HepG2 (cell line): Measurements from ENCODE around the gene C22orf15. TPM values are rescaled to one million over a fixed set of nuclear protein-coding genes. Genes with fewer than 3 reads are reported as not detected.

Experiments used
- ATF1 ChIP-seq: IDR thresholded peaks from 2 replicates; pipeline ENCODE4 v1.6.1; 2016; ENCODE audit warnings: mild to moderate bottlenecking, control low read depth
- GABPB1 ChIP-seq: IDR thresholded peaks from 2 replicates; pipeline ENCODE4 v1.6.1; 2016; ENCODE audit warnings: mild to moderate bottlenecking, missing genetic modification reagents, moderate library complexity, missing compliant biosample characterization
- KLF13 ChIP-seq: sonication (generic); formaldehyde crosslinking; IDR thresholded peaks from 2 replicates; pipeline ENCODE4 v1.4.0; 2020; ENCODE audit warnings: mild to moderate bottlenecking, missing genetic modification reagents
- MAFF ChIP-seq: IDR thresholded peaks from 2 replicates; pipeline ENCODE4 v1.6.1; 2011; ENCODE audit warnings: low read depth, low read length, improper control_type of control experiment
- NBN ChIP-seq: fragments of 450-650 bp; conservative IDR thresholded peaks from 2 replicates; pipeline ENCODE4 v1.6.1; 2017
- NRL ChIP-seq: sonication (generic); formaldehyde crosslinking; IDR thresholded peaks from 2 replicates; pipeline ENCODE4 v1.5.0; 2020; ENCODE audit warnings: missing genetic modification reagents, mild to moderate bottlenecking, moderate library complexity, borderline replicate concordance
- PATZ1 ChIP-seq: sonication (generic); formaldehyde crosslinking; IDR thresholded peaks from 2 replicates; pipeline ENCODE4 v1.4.0; 2020; ENCODE audit warnings: missing genetic modification reagents
- POLR2A ChIP-seq, 2 experiments: IDR thresholded peaks; 2 replicates each; pipeline ENCODE4 v1.6.1; 2011; ENCODE audit warnings: low read depth in 2 of 2, low read length in 2 of 2, mild to moderate bottlenecking in 1 of 2, moderate library complexity in 1 of 2; ENCODE audit not compliant: insufficient read depth in 1 of 2
- RBM22 ChIP-seq: fragments of 200-400 bp; formaldehyde crosslinking; optimal IDR thresholded peaks from 2 replicates; pipeline ENCODE3; 2017; ENCODE audit warnings: mild to moderate bottlenecking, low read length, moderate library complexity
- RXRB ChIP-seq: IDR thresholded peaks from 2 replicates; pipeline ENCODE4 v1.6.1; 2016; ENCODE audit warnings: borderline replicate concordance, missing genetic modification reagents, missing compliant biosample characterization
- SAP130 ChIP-seq: IDR thresholded peaks from 2 replicates; pipeline ENCODE4 v1.6.1; 2016; ENCODE audit warnings: low read depth
- SMYD3 ChIP-seq: sonication (generic); formaldehyde crosslinking; IDR thresholded peaks from 2 replicates; pipeline ENCODE4 v1.8.1; 2023; ENCODE audit warnings: mild to moderate bottlenecking, missing genetic modification reagents
- SNAI1 ChIP-seq: sonication (generic); formaldehyde crosslinking; IDR thresholded peaks from 2 replicates; pipeline ENCODE4 v1.5.0; 2020; ENCODE audit warnings: mild to moderate bottlenecking, missing genetic modification reagents, borderline replicate concordance
- SNAPC5 ChIP-seq: sonication (generic); formaldehyde crosslinking; IDR thresholded peaks from 2 replicates; pipeline ENCODE4 v1.8.1; 2023; ENCODE audit warnings: mild to moderate bottlenecking, missing genetic modification reagents, borderline replicate concordance
- TAF15 ChIP-seq: fragments of 200-400 bp; formaldehyde crosslinking; IDR thresholded peaks from one replicate; pipeline ENCODE4 v1.6.1; 2018; ENCODE audit warnings: mild to moderate bottlenecking, low read depth, low read length; ENCODE audit not compliant: poor library complexity, severe bottlenecking
- TEAD3 ChIP-seq: optimal IDR thresholded peaks from 2 replicates; pipeline ENCODE3; 2016; ENCODE audit warnings: borderline replicate concordance
- ZBTB44 ChIP-seq: sonication (generic); formaldehyde crosslinking; IDR thresholded peaks from 2 replicates; pipeline ENCODE4 v1.4.0; 2020; ENCODE audit warnings: missing genetic modification reagents
- ZFAT ChIP-seq: sonication (generic); formaldehyde crosslinking; conservative IDR thresholded peaks from 2 replicates; pipeline ENCODE4 v1.8.1; 2023; ENCODE audit warnings: missing genetic modification reagents, inconsistent platforms
- ZNF124 ChIP-seq: sonication (generic); formaldehyde crosslinking; IDR thresholded peaks from 2 replicates; pipeline ENCODE4 v1.4.0; 2020; ENCODE audit warnings: missing genetic modification reagents
- ZNF235 ChIP-seq: sonication (generic); formaldehyde crosslinking; IDR thresholded peaks from 2 replicates; pipeline ENCODE4 v1.8.1; 2023; ENCODE audit warnings: mild to moderate bottlenecking, missing genetic modification reagents, borderline replicate concordance
- ZNF24 ChIP-seq: fragments of 450-650 bp; IDR thresholded peaks from 2 replicates; pipeline ENCODE4 v1.6.1; 2017; ENCODE audit warnings: antibody characterized with exemption, mild to moderate bottlenecking
- ZNF335 ChIP-seq: sonication (generic); formaldehyde crosslinking; IDR thresholded peaks from 2 replicates; pipeline ENCODE4 v1.4.0; 2020; ENCODE audit warnings: missing genetic modification reagents
- ZNF33B ChIP-seq: sonication (generic); formaldehyde crosslinking; IDR thresholded peaks from 2 replicates; pipeline ENCODE4 v1.5.1; 2020; ENCODE audit warnings: mild to moderate bottlenecking, missing genetic modification reagents
- ZNF383 ChIP-seq: sonication (generic); formaldehyde crosslinking; IDR thresholded peaks from 2 replicates; pipeline ENCODE4 v1.4.0; 2020; ENCODE audit warnings: missing genetic modification reagents, mild to moderate bottlenecking, borderline replicate concordance
- ZNF460 ChIP-seq: sonication (generic); formaldehyde crosslinking; IDR thresholded peaks from 2 replicates; pipeline ENCODE4 v1.5.1; 2020; ENCODE audit warnings: missing genetic modification reagents, mild to moderate bottlenecking, borderline replicate concordance
- ZNF567 ChIP-seq: sonication (generic); formaldehyde crosslinking; IDR thresholded peaks from 2 replicates; pipeline ENCODE4 v1.8.1; 2023; ENCODE audit warnings: mild to moderate bottlenecking, missing genetic modification reagents, borderline replicate concordance
- ZNF589 ChIP-seq: sonication (generic); formaldehyde crosslinking; conservative IDR thresholded peaks from 2 replicates; pipeline ENCODE4 v1.8.0; 2022; ENCODE audit warnings: mild to moderate bottlenecking, moderate library complexity, missing genetic modification reagents
- ZNF766 ChIP-seq: sonication (generic); formaldehyde crosslinking; IDR thresholded peaks from 2 replicates; pipeline ENCODE4 v1.5.0; 2020; ENCODE audit warnings: missing genetic modification reagents, borderline replicate concordance
- ZZZ3 ChIP-seq: sonication (generic); formaldehyde crosslinking; IDR thresholded peaks from 2 replicates; pipeline ENCODE4 v1.4.0; 2020; ENCODE audit warnings: missing genetic modification reagents, mild to moderate bottlenecking, borderline replicate concordance
- polyA plus RNA-seq, 8 experiments: library from polyadenylated mRNA; depleted of rRNA in 3 of 8; stranded (reverse) in 7 of 8; unstranded in 1 of 8; fragments of >200 nt; fragmentation: Illumina TruSeq in 4 of 8; extraction: Trizol in 4 of 8; gene quantifications; 2 replicates each; pipeline versions ENCODE4 v1.2.1 to v1.2.3, GENCODE V29; 2011 to 2016; ENCODE audit warnings: low read depth in 4 of 8, missing spikeins in 1 of 8, mixed read lengths in 1 of 8; ENCODE audit not compliant: insufficient read depth in 1 of 8
- total RNA-seq, 5 experiments: library from RNA; depleted of rRNA; stranded (reverse); fragments of >200 nt; fragmentation: Illumina TruSeq; extraction: Trizol; gene quantifications; 2 replicates each; pipeline ENCODE4 v1.2.3, GENCODE V29; 2016; ENCODE audit warnings: low read depth in 1 of 5

The C22orf15 gene
- total and polyA plus RNA-seq, 2 of the 13 experiments (the other 11 are each of a cell fraction or from before 2014, with no cell fraction given), result not detected

- TF ChIP-seq ZNF335 (no peak; the same call in 1 of the 2 replicates), TEAD3 (no peak), ZNF24 (no peak), TAF15 (no peak), ZBTB44 (CRISPR knock-in tag) (no peak), MAFF (no peak), SAP130 (CRISPR knock-in tag) (peak; percentile 65), ZFAT (CRISPR knock-in tag) (no peak), SNAI1 (CRISPR knock-in tag) (no peak; the same call in 1 of the 2 replicates), RBM22 (no peak), PATZ1 (peak; percentile 79), ZNF589 (no peak), POLR2A (IDR thresholded peaks at IDR 0.05; ENCODE audit: insufficient read depth in 1 of 2, low read depth in 2 of 2, low read length in 2 of 2) (peak; percentile 67 to 69), ZNF124 (CRISPR knock-in tag) (no peak; the same call in none of the 2 replicates), KLF13 (CRISPR knock-in tag) (no peak), ZNF235 (CRISPR knock-in tag) (no peak), ZNF460 (CRISPR knock-in tag) (peak; percentile 44; the same call in 1 of the 2 replicates), NRL (CRISPR knock-in tag) (no peak), ZNF383 (CRISPR knock-in tag) (peak; percentile 64; the same call in 1 of the 2 replicates), ZNF33B (CRISPR knock-in tag) (no peak), ZZZ3 (peak; percentile 51; the same call in 1 of the 2 replicates), ATF1 (CRISPR knock-in tag) (no peak), GABPB1 (CRISPR knock-in tag) (peak; percentile 62), SMYD3 (0 out of 2 replicates have a peak, but pooled peaks have one; percentile 57), SNAPC5 (CRISPR knock-in tag) (0 out of 2 replicates have a peak, but pooled peaks have one; percentile 58), RXRB (CRISPR knock-in tag) (peak; percentile 49; the same call in 1 of the 2 replicates), NBN (no peak), ZNF766 (no peak; the same call in 1 of the 2 replicates), ZNF567 (CRISPR knock-in tag) (no peak)
Measured at GRCh38 chr22:23767673-23768548, 5.1 kb downstream of the C22orf15 start, which contains the start of gene CHCHD10 (continued).
